Measurements from ENCODE around the gene KRTAP3-2. TPM values are rescaled to one million over a fixed set of nuclear protein-coding genes. Genes with fewer than 3 reads are reported as not detected.

Gene KRTAP3-2
- total RNA-seq, 1 experiment from 2014 or later = not detected

Other genes starting within 250 kb of the KRTAP3-2 start
- not detected for gene KRT25, start 244.6 kb downstream of the KRTAP3-2 start, total RNA-seq (2021; ENCODE audit: unreplicated experiment)
- gene KRT26, start 227.7 kb downstream of the KRTAP3-2 start, total RNA-seq (2021; ENCODE audit: unreplicated experiment) = not detected
- not detected for gene KRT27, start 217.4 kb downstream of the KRTAP3-2 start, total RNA-seq (2021; ENCODE audit: unreplicated experiment)
- not detected for gene KRT28, start 199.9 kb downstream of the KRTAP3-2 start, total RNA-seq (2021; ENCODE audit: unreplicated experiment)
- gene KRT10, start 177.3 kb downstream of the KRTAP3-2 start, total RNA-seq (2021; ENCODE audit: unreplicated experiment) = 62.3 TPM
- gene KRT12, start 132.7 kb downstream of the KRTAP3-2 start, total RNA-seq (2021; ENCODE audit: unreplicated experiment) = not detected
- gene KRT20, start 114.7 kb downstream of the KRTAP3-2 start, total RNA-seq (2021; ENCODE audit: unreplicated experiment) = 1.5 TPM
- gene KRT23, start 62.3 kb downstream of the KRTAP3-2 start, total RNA-seq (2021; ENCODE audit: unreplicated experiment) = 19.0 TPM
- not detected for gene KRT39, start 33.0 kb downstream of the KRTAP3-2 start, total RNA-seq (2021; ENCODE audit: unreplicated experiment)
- not detected for gene KRT40, start 15.6 kb downstream of the KRTAP3-2 start, total RNA-seq (2021; ENCODE audit: unreplicated experiment)
- not detected for gene KRTAP3-3, start 5.7 kb downstream of the KRTAP3-2 start, total RNA-seq (2021; ENCODE audit: unreplicated experiment)
- not detected for gene KRTAP3-1, start 9.2 kb upstream of the KRTAP3-2 start, total RNA-seq (2021; ENCODE audit: unreplicated experiment)
- not detected for gene KRTAP1-5, start 27.3 kb upstream of the KRTAP3-2 start, total RNA-seq (2021; ENCODE audit: unreplicated experiment)
- not detected for gene KRTAP1-4, start 30.3 kb upstream of the KRTAP3-2 start, total RNA-seq (2021; ENCODE audit: unreplicated experiment)
- not detected for gene KRTAP1-3, start 35.0 kb upstream of the KRTAP3-2 start, total RNA-seq (2021; ENCODE audit: unreplicated experiment)
- gene KRTAP1-1, start 41.5 kb upstream of the KRTAP3-2 start, total RNA-seq (2021; ENCODE audit: unreplicated experiment) = not detected
- gene KRTAP2-1, start 47.4 kb upstream of the KRTAP3-2 start, total RNA-seq (2021; ENCODE audit: unreplicated experiment) = not detected
- 1.2 TPM for gene KRTAP2-2, start 55.3 kb upstream of the KRTAP3-2 start, total RNA-seq (2021; ENCODE audit: unreplicated experiment)
- gene KRTAP2-3, start 60.2 kb upstream of the KRTAP3-2 start, total RNA-seq (2021; ENCODE audit: unreplicated experiment) = 6.3 TPM
- 0.76 TPM for gene KRTAP2-4, start 66.0 kb upstream of the KRTAP3-2 start, total RNA-seq (2021; ENCODE audit: unreplicated experiment)
- gene KRTAP4-7, start 84.2 kb upstream of the KRTAP3-2 start, total RNA-seq (2021; ENCODE audit: unreplicated experiment) = not detected
- gene KRTAP4-8, start 98.2 kb upstream of the KRTAP3-2 start, total RNA-seq (2021; ENCODE audit: unreplicated experiment) = not detected
- not detected for gene KRTAP4-16, start 102.3 kb upstream of the KRTAP3-2 start, total RNA-seq (2021; ENCODE audit: unreplicated experiment)
- not detected for gene KRTAP4-9, start 105.5 kb upstream of the KRTAP3-2 start, total RNA-seq (2021; ENCODE audit: unreplicated experiment)
- not detected for gene KRTAP4-11, start 118.5 kb upstream of the KRTAP3-2 start, total RNA-seq (2021; ENCODE audit: unreplicated experiment)
- not detected for gene KRTAP4-12, start 124.3 kb upstream of the KRTAP3-2 start, total RNA-seq (2021; ENCODE audit: unreplicated experiment)
- gene KRTAP4-6, start 140.6 kb upstream of the KRTAP3-2 start, total RNA-seq (2021; ENCODE audit: unreplicated experiment) = not detected
- not detected for gene KRTAP4-5, start 149.9 kb upstream of the KRTAP3-2 start, total RNA-seq (2021; ENCODE audit: unreplicated experiment)
- gene KRTAP4-4, start 160.8 kb upstream of the KRTAP3-2 start, total RNA-seq (2021; ENCODE audit: unreplicated experiment) = not detected
- not detected for gene KRTAP4-3, start 168.3 kb upstream of the KRTAP3-2 start, total RNA-seq (2021; ENCODE audit: unreplicated experiment)
- gene KRTAP4-2, start 178.3 kb upstream of the KRTAP3-2 start, total RNA-seq (2021; ENCODE audit: unreplicated experiment) = not detected
- gene KRTAP4-1, start 185.0 kb upstream of the KRTAP3-2 start, total RNA-seq (2021; ENCODE audit: unreplicated experiment) = not detected
- not detected for gene KRTAP9-1, start 190.0 kb upstream of the KRTAP3-2 start, total RNA-seq (2021; ENCODE audit: unreplicated experiment)
- not detected for gene KRTAP9-2, start 226.7 kb upstream of the KRTAP3-2 start, total RNA-seq (2021; ENCODE audit: unreplicated experiment)
- not detected for gene KRTAP9-3, start 232.5 kb upstream of the KRTAP3-2 start, total RNA-seq (2021; ENCODE audit: unreplicated experiment)
- not detected for gene KRTAP9-8, start 238.1 kb upstream of the KRTAP3-2 start, total RNA-seq (2021; ENCODE audit: unreplicated experiment)
- gene KRTAP9-4, start 249.8 kb upstream of the KRTAP3-2 start, total RNA-seq (2021; ENCODE audit: unreplicated experiment) = not detected

All from HCT116 (cell line).